ENCODE results near the gene STAC3. TPM values are rescaled to one million over a fixed set of nuclear protein-coding genes. Genes with fewer than 3 reads are reported as not detected.
A peak's percentile ranks its signal among the peaks of the same experiment; 100 is the strongest.

Gene STAC3
- total and polyA plus RNA-seq, 10 of the 15 experiments (the other 5 are each of a cell fraction or from before 2014, with no cell fraction given) = 0.49 to 9.9 (median 3.8) TPM

DNA sequence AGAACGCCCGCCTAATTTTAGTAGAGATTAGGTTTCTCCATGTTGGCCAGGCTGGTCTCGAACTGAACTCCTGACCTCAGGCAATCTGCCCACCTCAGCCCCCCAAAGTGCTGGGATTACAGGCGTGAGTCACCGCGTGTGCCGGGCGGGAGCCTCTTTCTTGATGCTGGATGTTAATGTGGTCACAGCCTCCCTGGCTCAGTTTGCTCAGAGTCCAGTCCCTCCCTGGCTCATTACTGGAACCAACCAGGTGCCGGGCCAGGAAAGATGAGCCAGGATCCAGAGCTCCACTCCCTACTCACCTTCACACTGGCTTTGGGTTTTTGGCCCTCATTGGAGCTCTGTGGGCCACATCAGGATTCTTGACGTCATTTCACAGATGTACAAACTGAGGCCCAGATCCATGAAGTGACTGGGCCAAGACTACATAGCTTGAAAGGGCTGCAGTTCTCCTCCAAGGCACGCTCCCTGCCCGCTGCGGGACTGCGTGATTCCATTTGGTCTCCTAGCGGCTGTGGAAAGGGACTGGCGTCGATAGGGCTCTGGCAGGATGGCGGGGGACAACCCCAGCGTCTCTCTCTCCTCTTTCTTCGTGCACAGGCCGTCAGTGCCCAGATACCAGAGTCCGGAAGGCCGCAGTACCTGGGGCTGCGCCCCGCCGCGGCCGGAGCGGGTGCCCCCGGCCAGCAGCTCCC lies 26.6 kb downstream of the STAC3 start (continued):
- TF ChIP-seq, protein P1, sequence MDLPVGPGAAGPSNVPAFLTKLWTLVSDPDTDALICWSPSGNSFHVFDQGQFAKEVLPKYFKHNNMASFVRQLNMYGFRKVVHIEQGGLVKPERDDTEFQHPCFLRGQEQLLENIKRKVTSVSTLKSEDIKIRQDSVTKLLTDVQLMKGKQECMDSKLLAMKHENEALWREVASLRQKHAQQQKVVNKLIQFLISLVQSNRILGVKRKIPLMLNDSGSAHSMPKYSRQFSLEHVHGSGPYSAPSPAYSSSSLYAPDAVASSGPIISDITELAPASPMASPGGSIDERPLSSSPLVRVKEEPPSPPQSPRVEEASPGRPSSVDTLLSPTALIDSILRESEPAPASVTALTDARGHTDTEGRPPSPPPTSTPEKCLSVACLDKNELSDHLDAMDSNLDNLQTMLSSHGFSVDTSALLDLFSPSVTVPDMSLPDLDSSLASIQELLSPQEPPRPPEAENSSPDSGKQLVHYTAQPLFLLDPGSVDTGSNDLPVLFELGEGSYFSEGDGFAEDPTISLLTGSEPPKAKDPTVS (IDR thresholded peaks at IDR 0.05; ENCODE audit: low read depth, low read length) = no peak
- no peak for TF ChIP-seq CHD1 (IDR thresholded peaks at IDR 0.05; ENCODE audit: low read depth, low read length)

DNA sequence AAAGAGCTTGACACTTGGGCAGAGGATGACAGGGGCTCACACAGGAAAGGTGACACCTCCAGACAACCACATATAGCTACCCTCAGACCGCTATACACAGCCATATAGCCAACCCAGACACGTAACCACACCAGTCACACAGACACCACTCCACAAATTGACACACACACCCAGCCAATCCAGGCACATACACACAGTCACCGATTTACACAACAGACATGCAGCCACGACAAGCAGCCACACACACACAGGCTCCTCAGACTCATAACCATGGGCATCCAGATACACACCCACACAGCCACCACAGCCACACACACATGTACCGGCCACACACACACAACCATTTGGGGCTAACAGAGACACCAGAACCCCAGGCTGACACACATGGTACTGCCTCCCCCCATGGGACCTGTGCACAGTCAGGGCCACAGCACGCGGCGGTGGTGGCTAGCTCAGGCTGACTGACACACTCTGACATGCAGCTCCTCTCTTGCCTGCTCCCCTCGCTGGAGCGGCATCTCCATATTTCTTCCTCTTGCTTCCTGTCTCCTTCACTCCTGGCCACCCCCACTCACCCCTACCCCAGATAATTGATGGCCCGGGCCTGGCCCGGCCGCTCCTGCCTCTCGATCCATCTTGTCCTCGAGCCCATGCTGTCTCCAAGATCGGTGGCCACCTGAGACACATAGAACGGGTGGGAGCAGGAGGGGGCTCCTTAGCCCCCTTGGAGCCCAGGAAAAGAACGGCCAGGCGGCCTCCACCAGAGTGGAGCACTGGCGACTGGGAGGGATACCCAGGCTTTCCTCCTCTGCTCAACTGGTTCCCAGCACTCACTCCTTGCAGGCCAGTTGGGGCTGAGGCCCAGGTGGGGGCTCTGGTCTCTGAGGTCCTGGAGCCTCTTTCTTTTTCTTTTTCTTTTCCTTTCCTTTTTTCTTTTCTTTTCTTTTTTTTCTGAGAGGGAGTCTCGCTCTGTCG lies 27.5 kb downstream of the STAC3 start:
- peaks cover 17 to 29% of the 10 kb centered on the region in 2 experiments; a peak in 3 of 4 replicates for H3K27me3 ChIP-seq (replicated peaks in 1 of 2; ENCODE audit: control insufficient read depth in 2 of 2, insufficient read depth in 2 of 2, low read length in 1 of 2)
- H3K79me2 ChIP-seq (ENCODE audit: control insufficient read depth, insufficient read depth, low read length) = no peaks in the 10 kb centered on the region
- no TSS peak for BruUV-seq (replicated peaks)
- intact Hi-C loops (cut with micrococcal nuclease; ENCODE audit: unreplicated experiment) (no loop called here), in situ Hi-C loops (cut with MboI) (no loop called here)
- TF ChIP-seq WRNIP1 (IDR thresholded peaks at IDR 0.05; ENCODE audit: borderline replicate concordance, low read depth, low read length) (no peak), HDGF (IDR thresholded peaks at IDR 0.05) (peak; percentile 85; the same call in 1 of the 2 replicates), JUNB (IDR thresholded peaks at IDR 0.05) (no peak), TARDBP (IDR thresholded peaks at IDR 0.05; ENCODE audit: borderline replicate concordance) (no peak), CREB1 (IDR thresholded peaks at IDR 0.05; ENCODE audit: low read depth) (no peak), LARP7 (IDR thresholded peaks at IDR 0.05) (no peak)
- peaks cover 13% of the 10 kb centered on the region for H3K4me1 ChIP-seq (ENCODE audit: control insufficient read depth, insufficient read depth, low read length)
- no peak overlapping the region for H3K9ac ChIP-seq (ENCODE audit: control insufficient read depth, insufficient read depth, low read length)
- CTCF ChIA-PET = interaction anchor here (1.0 to 7.8 kb wide), 7 partner anchors 9 to 231 kb away, joined by 3 to 202 read pairs (median 9); partner anchors contain the start of gene STAC3
- POLR2A ChIA-PET = interaction anchor here (1.6 kb wide), 1 partner anchor 10 kb away, joined by 3 read pairs; no protein-coding TSS in a partner anchor
- H2AFZ ChIP-seq (ENCODE audit: control insufficient read depth, low read depth, low read length) = no peak overlapping the region
- SMC1A ChIA-PET (ENCODE audit: uncharacterized antibody, unreplicated experiment) = interaction anchor here (1.1 kb wide), 1 partner anchor 10 kb away, joined by 9 read pairs; no protein-coding TSS in a partner anchor
- H3K9me3 ChIP-seq (replicated peaks; ENCODE audit: control insufficient read depth, insufficient read depth, low read length) = no peaks in the 10 kb centered on the region
- 44% methylated on average over 22 of the region's 22 CpGs for WGBS (ENCODE audit: insufficient coverage, insufficient replicate concordance, low lambda C conversion rate, missing lambda C conversion rate)
- no peak overlapping the region for H3K4me3 ChIP-seq
- no peaks in the 10 kb centered on the region for H3K36me3 ChIP-seq (ENCODE audit: control insufficient read depth in 2 of 2, insufficient read depth in 2 of 2, low read length in 1 of 2)
- RAD21 ChIA-PET (ENCODE audit: unreplicated experiment) = interaction anchor here (0.9 to 2.0 kb wide), 2 partner anchors 10 to 19 kb away, joined by 4 to 5 read pairs; no protein-coding TSS in a partner anchor
- DNase-seq (ENCODE audit: low read depth, low spot score) (no peak), ATAC-seq (peak; percentile 23), FAIRE-seq (no peak)
- H4K20me1 ChIP-seq (ENCODE audit: control insufficient read depth, insufficient read depth) = no peaks in the 10 kb centered on the region
- no peak overlapping the region for H3K4me2 ChIP-seq (ENCODE audit: control insufficient read depth, insufficient read depth)
- no peak overlapping the region for H3K27ac ChIP-seq (ENCODE audit: control insufficient read depth, insufficient read depth)

Measured in GM12878 (cell line).